Activated gamma-delta T cell (primary cell): ENCODE data around the gene SPATA31D4.

Source experiments
- DNase-seq: peaks from one replicate; lab custom pipeline; 2025; lab: John Stamatoyannopoulos, UW

Gene SPATA31D4

DNA sequence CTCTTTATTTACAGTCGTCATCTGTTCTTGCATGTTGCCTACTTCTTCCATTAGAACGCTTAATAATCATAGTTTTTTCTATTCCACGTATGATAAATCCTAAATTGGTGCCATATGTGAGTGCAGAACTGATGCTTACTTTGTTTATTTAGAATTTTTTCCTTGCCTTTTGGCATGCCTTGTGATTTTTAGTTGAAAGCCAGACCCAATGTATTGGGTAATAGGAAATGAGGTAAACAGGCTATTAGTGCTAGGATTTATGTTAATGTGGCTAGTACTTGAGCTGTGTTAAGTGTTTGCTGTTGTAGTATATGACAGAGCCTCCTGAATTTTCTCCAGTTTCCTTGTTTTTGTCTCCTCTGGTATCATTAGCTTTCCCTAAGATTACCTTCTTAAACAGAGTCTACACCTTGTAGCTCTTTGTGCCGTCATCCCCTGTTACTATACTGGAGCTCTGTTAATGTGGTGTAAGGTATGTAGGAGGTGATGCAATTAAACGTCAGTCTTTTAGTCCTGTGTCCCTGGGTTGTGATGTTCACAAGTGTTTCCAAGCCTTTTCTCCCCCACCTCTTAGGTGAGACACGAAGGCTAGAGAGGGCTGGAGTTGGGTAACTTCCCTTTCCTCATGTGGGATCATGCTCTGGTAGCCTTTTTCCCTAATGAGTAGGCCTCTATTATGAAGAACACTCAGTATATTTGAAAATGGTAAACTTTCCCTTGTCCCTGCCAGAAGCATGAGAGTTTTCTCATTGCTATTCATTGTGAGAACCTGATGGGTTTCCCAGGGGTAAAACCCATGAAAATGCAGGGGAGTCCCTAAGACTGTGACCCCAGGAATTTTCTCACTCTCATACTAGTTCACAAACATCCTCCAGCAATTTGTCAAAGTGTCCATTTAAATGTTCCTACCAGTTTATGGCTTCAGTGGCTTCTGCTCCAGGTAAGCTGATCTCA lies 36.3 kb downstream of the SPATA31D4 start:
- no peak for DNase-seq

DNA sequence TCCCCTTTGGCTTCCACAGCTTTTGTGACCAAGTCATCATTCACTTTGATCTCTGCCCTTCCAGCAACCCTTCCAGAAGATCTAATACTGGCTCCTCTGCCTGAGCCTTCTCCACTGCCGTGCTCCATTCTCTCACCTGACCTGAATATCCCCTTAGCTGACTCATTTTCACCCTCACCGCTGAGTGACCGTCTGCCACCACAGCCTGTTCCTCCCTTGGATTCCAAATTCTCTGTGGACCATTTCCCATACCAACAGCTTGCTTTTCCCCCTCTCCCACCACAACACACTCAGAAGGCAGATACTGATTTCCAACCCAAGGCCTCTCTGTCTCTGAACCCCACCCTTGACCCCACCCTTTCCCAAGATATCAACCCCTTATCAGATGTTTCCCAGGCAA lies 39.8 kb downstream of the SPATA31D4 start:
- no peak for DNase-seq

DNA sequence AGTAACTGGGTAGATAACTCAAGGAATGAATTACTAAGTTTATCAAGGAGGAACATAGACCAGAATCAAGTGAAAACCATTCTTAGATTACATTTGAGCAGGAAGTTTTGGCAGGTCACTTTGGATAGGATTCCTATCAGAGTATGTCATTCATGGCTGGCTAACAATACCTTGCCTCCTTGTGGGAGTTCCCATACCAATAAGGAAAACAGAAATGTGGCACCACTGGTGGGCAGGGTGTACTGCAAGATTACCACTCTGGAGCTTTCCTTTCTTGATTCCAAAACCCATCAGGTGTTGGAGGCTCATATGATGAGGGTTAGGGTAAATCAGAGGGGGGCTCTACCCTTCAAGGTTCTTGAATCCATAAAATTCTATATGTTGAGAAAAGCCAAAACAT lies 41.7 kb downstream of the SPATA31D4 start:
- no peak for DNase-seq

DNA sequence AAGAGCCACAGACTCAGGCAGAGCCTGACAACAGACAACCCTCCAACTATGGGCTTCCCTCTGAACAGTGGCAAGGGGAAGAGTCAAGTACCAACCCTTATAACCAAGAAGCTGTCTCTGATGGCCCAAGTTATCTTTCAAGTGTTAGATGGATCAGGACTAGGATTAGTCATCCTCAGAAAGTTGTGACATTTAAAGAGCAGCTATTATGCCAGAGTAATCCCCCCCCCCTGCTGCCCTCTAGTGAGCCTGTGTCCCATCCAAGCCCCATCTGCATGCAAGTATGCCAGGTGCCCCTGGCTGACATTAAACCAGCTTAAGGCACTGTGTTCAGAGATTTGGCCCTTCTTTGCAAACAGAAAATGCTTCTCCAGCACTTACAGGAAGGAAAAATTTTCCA lies 43.5 kb downstream of the SPATA31D4 start:
- no peak for DNase-seq

DNA sequence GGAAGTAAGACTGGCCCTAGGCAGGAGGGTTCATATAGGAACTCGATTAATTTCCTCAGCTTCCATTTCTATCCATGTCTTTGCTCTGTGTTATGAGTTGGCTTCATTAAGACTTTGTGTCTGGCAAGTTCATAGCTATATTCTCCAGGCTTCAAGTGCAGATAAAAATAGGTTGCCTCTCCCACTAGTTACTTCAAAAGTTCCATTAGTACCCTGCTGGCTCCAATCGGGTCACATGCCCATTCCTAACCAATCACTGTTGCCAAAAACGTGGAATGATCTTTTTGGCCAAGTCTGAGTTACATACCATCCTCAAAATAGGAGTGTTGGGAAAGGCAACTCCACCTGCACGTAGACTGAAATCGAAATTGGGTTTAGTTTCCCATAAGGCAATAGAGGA lies 46.5 kb downstream of the SPATA31D4 start:
- no peak for DNase-seq

DNA sequence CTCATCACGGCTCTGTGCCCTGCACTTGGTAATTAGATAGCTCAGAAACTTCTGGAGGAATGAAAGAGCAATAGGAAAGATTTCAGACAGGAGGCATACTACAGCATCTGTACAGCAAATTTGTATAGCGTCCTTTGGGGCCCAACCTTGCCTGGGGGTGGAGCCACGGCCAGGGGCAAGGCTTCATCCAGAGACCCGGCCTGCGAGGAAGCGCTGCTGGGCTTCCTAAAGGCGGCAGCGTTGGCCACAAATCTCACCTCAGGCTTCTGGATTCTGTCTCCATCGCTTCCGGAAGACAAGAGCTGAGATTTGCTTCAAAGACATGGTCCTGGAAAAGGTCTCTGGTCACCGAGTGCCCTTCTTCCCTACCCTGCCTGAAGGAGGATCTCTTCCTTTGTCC lies 48.1 kb downstream of the SPATA31D4 start:
- DNase-seq = no peak

DNA sequence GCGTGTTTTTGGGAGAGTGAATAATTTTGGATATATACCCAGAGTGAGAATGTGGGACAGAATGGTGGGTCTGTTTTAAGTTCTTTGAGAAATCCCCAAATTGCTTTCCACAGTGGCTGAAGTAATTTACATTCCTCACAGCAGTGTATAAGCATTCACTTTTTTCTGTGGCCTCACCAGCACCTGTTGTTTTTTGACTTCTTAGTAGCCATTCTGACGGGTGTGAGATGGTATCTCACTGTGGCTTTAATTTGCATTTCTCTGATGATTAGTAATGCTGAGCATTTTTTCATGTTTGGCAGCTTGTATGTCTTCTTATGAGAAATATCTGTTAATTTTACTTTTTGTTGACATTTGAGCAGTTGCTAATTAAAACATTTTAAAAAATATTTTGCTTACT lies 51.0 kb downstream of the SPATA31D4 start:
- no peak for DNase-seq

DNA sequence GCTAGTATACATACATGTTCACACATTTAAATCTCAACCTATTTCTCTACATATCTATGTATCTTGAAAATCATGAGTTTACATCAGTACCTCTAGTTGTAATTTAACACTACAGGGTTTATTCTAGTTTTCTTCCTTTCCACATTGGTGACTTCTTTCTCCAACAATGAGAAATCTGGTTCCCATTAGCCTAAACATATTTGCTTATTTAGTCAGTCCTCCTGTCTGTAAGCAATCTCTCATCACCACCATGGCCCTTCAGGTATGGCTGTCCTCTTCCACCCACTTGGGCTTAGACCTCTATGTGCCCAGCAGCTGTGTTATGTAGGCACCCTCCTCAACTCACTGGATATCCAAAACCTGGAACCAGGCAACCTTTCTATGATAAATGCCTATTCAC lies 52.3 kb downstream of the SPATA31D4 start:
- DNase-seq = no peak

DNA sequence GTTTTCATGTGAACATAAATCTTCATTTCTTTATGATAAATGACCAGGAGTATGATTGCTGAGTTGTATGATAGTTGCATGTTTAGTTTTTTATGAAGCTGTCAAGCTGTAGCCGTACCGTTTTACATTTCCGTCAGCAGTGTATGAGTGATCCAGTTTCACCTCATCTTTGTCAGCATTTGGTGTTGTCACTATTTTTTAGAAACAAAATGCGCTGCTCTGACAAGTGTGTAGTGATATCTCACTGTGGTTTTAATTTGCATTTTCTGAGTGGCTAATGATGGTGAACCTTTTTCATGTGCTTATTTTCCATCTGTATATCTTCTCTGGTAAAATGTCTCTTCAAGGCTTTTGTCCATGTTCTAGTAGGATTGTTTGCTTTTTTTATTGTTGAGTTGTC lies 53.7 kb downstream of the SPATA31D4 start:
- no peak for DNase-seq
